HL-60/S4 treated with phorbol 12-myristate 13-acetate at 8.2 ng/mL for 4 days and 3 days (cell line): ENCODE data around the gene KCNJ10.

Source experiments
- in situ Hi-C: fragments of 300-500 bp; cut with MboI; formaldehyde crosslinking; loops from 2 replicates; pipeline ENCODE4 v1.15.0; 2022; ENCODE audit warnings: low sequenced_read_pairs

The KCNJ10 gene

GRCh38 chr1:159972443-159973205 is 97.3 kb downstream of the KCNJ10 start:
- in situ Hi-C loops: no loop called here

- in situ Hi-C loops: no loop called here
These were observed 99.0 kb downstream of the KCNJ10 start for GRCh38 chr1:159970932-159971342.

- in situ Hi-C loops: no loop called here
These were observed 101.1 kb downstream of the KCNJ10 start for GRCh38 chr1:159968901-159969300.

- in situ Hi-C loops: no loop called here
These were observed 104.7 kb downstream of the KCNJ10 start for GRCh38 chr1:159965263-159965662.

- in situ Hi-C loops: no loop called here
These were observed 105.8 kb downstream of the KCNJ10 start for GRCh38 chr1:159964144-159964543.

- in situ Hi-C loops: no loop called here
These were observed 107.8 kb downstream of the KCNJ10 start for GRCh38 chr1:159962176-159962575.

GRCh38 chr1:159961636-159962035 is 108.3 kb downstream of the KCNJ10 start:
- in situ Hi-C loops: no loop called here

GRCh38 chr1:159960721-159961381 is 109.1 kb downstream of the KCNJ10 start:
- in situ Hi-C loops: no loop called here

- in situ Hi-C loops: no loop called here
These were observed 110.5 kb downstream of the KCNJ10 start for GRCh38 chr1:159959451-159959850.

GRCh38 chr1:159958719-159959380 is 111.1 kb downstream of the KCNJ10 start:
- in situ Hi-C loops: no loop called here

- in situ Hi-C loops: no loop called here
These were observed 112.1 kb downstream of the KCNJ10 start for GRCh38 chr1:159957824-159958268.

GRCh38 chr1:159955456-159955855 is 114.5 kb downstream of the KCNJ10 start:
- in situ Hi-C loops: no loop called here

- in situ Hi-C loops: no loop called here
These were observed 116.1 kb downstream of the KCNJ10 start, which contains the start of gene SLAMF9 for GRCh38 chr1:159953536-159954515. Gene SLAMF9 (minus strand): TSS chr1:159954237. CDS start chr1:159954137, 100 bp downstream.

GRCh38 chr1:159952932-159953331 is 117.0 kb downstream of the KCNJ10 start:
- in situ Hi-C loops: no loop called here

GRCh38 chr1:159951551-159951950 is 118.4 kb downstream of the KCNJ10 start:
- in situ Hi-C loops: no loop called here

- in situ Hi-C loops: no loop called here
These were observed 118.9 kb downstream of the KCNJ10 start for GRCh38 chr1:159951016-159951415.

GRCh38 chr1:159949981-159950381 is 120.0 kb downstream of the KCNJ10 start:
- in situ Hi-C loops: no loop called here

GRCh38 chr1:159949123-159949522 is 120.8 kb downstream of the KCNJ10 start:
- in situ Hi-C loops: no loop called here
